ENCODE results near the gene PDIA5. TPM values are rescaled to one million over a fixed set of nuclear protein-coding genes. Genes with fewer than 3 reads are reported as not detected.
A peak's percentile ranks its signal among the peaks of the same experiment; 100 is the strongest.

PDIA5 gene
- total and polyA plus RNA-seq, 11 donors = 3.3 to 16.3 (median 6.4) TPM

DNA sequence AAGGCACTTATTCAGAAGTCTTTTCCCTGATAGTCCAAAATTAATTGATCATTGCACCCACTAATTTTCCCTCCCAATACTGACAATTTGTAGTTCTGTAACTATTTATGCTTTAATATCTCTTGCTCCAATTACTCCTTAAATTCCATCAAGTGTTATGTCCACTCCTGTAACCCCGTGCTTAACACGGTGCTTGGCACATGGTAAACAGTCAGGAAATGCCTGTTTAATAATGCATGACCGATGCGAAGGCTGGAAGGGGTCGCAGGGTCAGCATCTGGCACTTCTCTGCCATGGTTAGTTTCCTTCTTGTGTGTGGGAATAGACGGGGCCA, 134.4 kb downstream of the PDIA5 start:
- 3 to 5% (median 4%) methylated on average over 6 of the region's 6 CpGs for WGBS, 4 donors
- Histone ChIP-seq H3K4me1 (peaks cover 0 to 22% (median 10%) of the 10 kb centered on the region in 12 donors), H3K27me3 (no peaks in the 10 kb centered on the region), H3K36me3 (no peaks in the 10 kb centered on the region), H3K4me3 (peak overlapping the region; percentile 74 to 99 (median 96)), H3K9me3 (peaks cover 0 to 10% (median 0%) of the 10 kb centered on the region in 12 donors), H3K27ac (peak overlapping the region in 10 of 12 donors; percentile 19 to 93 (median 88))
- DNase-seq (no peak), ATAC-seq (no peak)
- TF ChIP-seq, protein P1, sequence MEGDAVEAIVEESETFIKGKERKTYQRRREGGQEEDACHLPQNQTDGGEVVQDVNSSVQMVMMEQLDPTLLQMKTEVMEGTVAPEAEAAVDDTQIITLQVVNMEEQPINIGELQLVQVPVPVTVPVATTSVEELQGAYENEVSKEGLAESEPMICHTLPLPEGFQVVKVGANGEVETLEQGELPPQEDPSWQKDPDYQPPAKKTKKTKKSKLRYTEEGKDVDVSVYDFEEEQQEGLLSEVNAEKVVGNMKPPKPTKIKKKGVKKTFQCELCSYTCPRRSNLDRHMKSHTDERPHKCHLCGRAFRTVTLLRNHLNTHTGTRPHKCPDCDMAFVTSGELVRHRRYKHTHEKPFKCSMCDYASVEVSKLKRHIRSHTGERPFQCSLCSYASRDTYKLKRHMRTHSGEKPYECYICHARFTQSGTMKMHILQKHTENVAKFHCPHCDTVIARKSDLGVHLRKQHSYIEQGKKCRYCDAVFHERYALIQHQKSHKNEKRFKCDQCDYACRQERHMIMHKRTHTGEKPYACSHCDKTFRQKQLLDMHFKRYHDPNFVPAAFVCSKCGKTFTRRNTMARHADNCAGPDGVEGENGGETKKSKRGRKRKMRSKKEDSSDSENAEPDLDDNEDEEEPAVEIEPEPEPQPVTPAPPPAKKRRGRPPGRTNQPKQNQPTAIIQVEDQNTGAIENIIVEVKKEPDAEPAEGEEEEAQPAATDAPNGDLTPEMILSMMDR (IDR thresholded peaks at IDR 0.05) = no peak
- no peak for TF ChIP-seq POLR2A (IDR thresholded peaks at IDR 0.05)
- intact Hi-C loops (cut with DNase I) = loop anchor here in 2 of 10 donors (5.0 to 10.0 kb wide), 3 partner anchors 134 to 174 kb away; partner anchors contain the start of genes PDIA5 (in 1 of the 2) and SEMA5B (in 1 of the 2)

DNA sequence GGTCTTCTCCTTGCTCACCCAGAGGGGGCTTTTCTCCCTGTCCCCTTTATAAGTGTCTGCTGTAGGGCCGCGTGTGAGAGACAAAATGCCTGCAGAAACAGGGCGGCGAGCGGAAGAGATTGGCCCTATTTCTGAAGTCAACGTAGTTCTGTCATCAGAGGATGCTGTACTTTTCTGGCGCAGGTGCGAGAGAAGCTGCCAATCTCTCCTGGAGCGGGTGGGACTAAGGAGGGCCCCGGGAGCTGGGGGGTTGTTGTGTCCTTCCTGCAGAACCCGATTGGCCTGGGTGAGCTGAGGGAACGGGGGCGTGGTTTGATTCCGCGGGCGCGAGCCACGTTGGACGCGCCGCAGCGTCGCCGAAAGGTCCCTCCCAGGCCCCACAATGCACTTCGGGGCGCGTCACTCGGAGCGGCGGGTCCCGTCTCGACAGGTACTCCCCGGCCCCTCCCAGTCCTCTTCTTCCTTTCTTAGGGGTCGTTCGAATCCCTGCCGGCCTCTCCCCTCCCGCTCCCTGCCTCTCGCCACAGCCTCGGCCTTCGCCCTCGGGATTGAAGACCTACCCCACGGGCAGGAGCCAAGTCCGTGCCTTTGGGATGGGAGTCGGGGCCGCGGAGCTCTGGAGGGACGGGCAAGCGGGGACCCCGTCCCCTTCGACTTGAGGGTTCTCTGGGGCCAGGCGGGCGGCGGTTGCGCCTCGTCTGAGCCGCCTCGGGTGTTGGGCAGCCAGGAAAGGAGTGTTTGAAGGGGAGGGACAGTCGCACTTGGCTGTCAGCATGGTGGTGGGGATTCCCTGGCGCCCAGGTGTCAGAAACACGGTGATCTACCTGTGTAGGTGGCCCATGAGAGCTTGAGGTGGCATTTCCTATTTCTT, 135.0 kb downstream of the PDIA5 start, which contains the start of gene SEC22A:
Gene SEC22A (plus strand): TSS at position 387 of the 871 bp plus-strand sequence. CDS start 7,275 bp downstream, outside the sequence.
- Histone ChIP-seq H3K27me3 (no peaks in the 10 kb centered on the region), H3K36me3 (no peaks in the 10 kb centered on the region), H3K4me1 (peaks cover 0 to 22% (median 10%) of the 10 kb centered on the region in 12 donors), H3K27ac (peak within 1 kb of the TSS; percentile 56 to 93 (median 84)), H3K9me3 (peaks cover 0 to 10% (median 0%) of the 10 kb centered on the region in 12 donors), H3K4me3 (peak within 1 kb of the TSS; percentile 74 to 99 (median 96))
- intact Hi-C loops (cut with DNase I) = loop anchor here in 2 of 10 donors (5.0 to 10.0 kb wide), 3 partner anchors 134 to 174 kb away; partner anchors contain the start of genes PDIA5 (in 1 of the 2) and SEMA5B (in 1 of the 2)
- DNase-seq (peak; percentile 92 to 94 (median 93)), ATAC-seq (peak; percentile 98 to 100 (median 99))
- peak in 1 of 2 donors; percentile 80 for TF ChIP-seq POLR2A (IDR thresholded peaks at IDR 0.05)
- TF ChIP-seq, protein P1 (IDR thresholded peaks at IDR 0.05) = no peak
- WGBS, 4 donors = 0% methylated on average over 24 to 60 of the region's 60 CpGs

DNA sequence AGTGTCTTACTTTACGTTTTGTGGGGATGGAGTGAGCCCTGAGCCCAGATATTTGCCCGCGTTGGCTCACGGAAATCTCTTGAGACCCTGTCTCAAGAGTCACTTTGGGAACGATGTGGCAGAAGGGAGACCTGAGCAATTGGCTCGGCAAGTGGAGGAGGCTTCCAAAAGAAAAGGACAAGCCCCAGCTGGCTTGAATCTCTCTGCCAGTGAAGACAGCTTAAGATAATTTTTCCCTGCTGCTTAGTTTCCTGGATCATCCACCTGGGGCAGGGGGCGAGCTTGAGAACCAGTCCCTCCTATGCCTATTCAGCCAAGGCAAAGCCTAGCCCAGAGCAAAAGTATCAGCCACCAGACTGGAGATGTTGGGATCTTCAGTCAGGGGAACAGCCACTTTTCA, 135.6 kb downstream of the PDIA5 start:
- 0 to 2% (median 2%) methylated on average over 7 of the region's 7 CpGs for WGBS, 4 donors
- Histone ChIP-seq H3K9me3 (peaks cover 0 to 10% (median 0%) of the 10 kb centered on the region in 12 donors), H3K36me3 (no peaks in the 10 kb centered on the region), H3K27ac (peak overlapping the region in 10 of 12 donors; percentile 56 to 93 (median 88)), H3K27me3 (no peaks in the 10 kb centered on the region), H3K4me3 (peak overlapping the region; percentile 74 to 99 (median 96)), H3K4me1 (peaks cover 0 to 22% (median 10%) of the 10 kb centered on the region in 12 donors)
- ATAC-seq (no peak), DNase-seq (peak in 1 of 5 donors; percentile 22)
- intact Hi-C loops (cut with DNase I) = loop anchor here in 2 of 10 donors (5.0 to 10.0 kb wide), 3 partner anchors 135 to 175 kb away; partner anchors contain the start of genes PDIA5 (in 1 of the 2) and SEMA5B (in 1 of the 2)
- no peak for TF ChIP-seq POLR2A (IDR thresholded peaks at IDR 0.05)
- TF ChIP-seq, protein P1 (IDR thresholded peaks at IDR 0.05) = no peak

Small RNA genes within 50 kb of the gene (microRNA-seq; reads per million reads assigned to microRNA genes)
- gene MIR7110 = 0 to 0.13 (median 0) reads per million in 4 donors

Other genes starting within 250 kb of the PDIA5 start
- gene SEMA5B, start 39.3 kb upstream of the PDIA5 start, total RNA-seq = 10 to 100 TPM in 3 of 9 donors, 1 to 10 TPM in 6; 2.2 to 16.7 (median 7.4) TPM
- gene SEMA5B, start 39.3 kb upstream of the PDIA5 start, polyA plus RNA-seq = 1 to 10 TPM; 3.2 to 5.5 TPM
- 10 to 100 TPM in 4 of 9 donors, 1 to 10 TPM in 5; 7.6 to 27.0 (median 10.0) TPM for gene SEC22A, start 134.9 kb downstream of the PDIA5 start, total RNA-seq
- gene SEC22A, start 134.9 kb downstream of the PDIA5 start, polyA plus RNA-seq = 10 to 100 TPM in 1 of 2 donors, 1 to 10 TPM in 1; 2.2 to 18.0 TPM

Data from heart left ventricle (tissue), 16 donors.